Panc1 (cell line): ENCODE measurements around the gene CCNI. TPM values are rescaled to one million over a fixed set of nuclear protein-coding genes. Genes with fewer than 3 reads are reported as not detected.

Source experiments
- ATAC-seq: fragments of 200-7000 bp; cut with Tn5 transposase; 2 replicates; pipeline ENCODE4 v1.9.1; 2020; ENCODE audit warnings: mild to moderate bottlenecking, moderate library complexity
- BruUV-seq: library from RNA; stranded (reverse); fragments of 400-500 nt; replicated peaks from 2 replicates; lab custom pipeline; 2021; lab: Mats Ljungman, UMichigan
- CTCF ChIA-PET: fragments of 300-600 bp; sonication (Branson Sonifier 250); formaldehyde crosslinking; loops from one replicate; lab custom pipeline; 2022; ENCODE audit warnings: antibody characterized with exemption; lab: Charles Lee
- POLR2A ChIA-PET: fragments of 300-600 bp; sonication (Branson Sonifier 250); formaldehyde crosslinking; loops from one replicate; lab custom pipeline; 2022; ENCODE audit warnings: antibody characterized with exemption; lab: Charles Lee
- DNase-seq: peaks from one replicate; pipeline ENCODE4 v3.0.0-alpha.2; 2010; ENCODE audit warnings: low read depth, low spot score
- H3K27ac ChIP-seq: 2 replicates; pipeline ENCODE4 v1.5.1; 2011; ENCODE audit warnings: mild to moderate bottlenecking, low read length, inconsistent platforms
- H3K27me3 ChIP-seq: fragments of 200-500 bp; sonication (Bioruptor generic); 2 replicates; pipeline ENCODE4 v1.6.0; 2014; ENCODE audit warnings: low read length, inconsistent platforms; ENCODE audit not compliant: control insufficient read depth, insufficient read depth
- H3K36me3 ChIP-seq: fragments of 200-500 bp; sonication (Bioruptor generic); 2 replicates; pipeline ENCODE4 v1.5.1; 2014; ENCODE audit warnings: inconsistent platforms, mild to moderate bottlenecking, low read length, moderate library complexity; ENCODE audit not compliant: control insufficient read depth, insufficient read depth
- H3K4me1 ChIP-seq: 2 replicates; pipeline ENCODE4 v1.5.1; 2011; ENCODE audit warnings: inconsistent platforms, mild to moderate bottlenecking, low read length, moderate library complexity; ENCODE audit not compliant: control insufficient read depth, insufficient read depth
- H3K4me3 ChIP-seq, 2 experiments: 2 replicates each; pipeline ENCODE4 v1.5.1; 2011 to 2012; ENCODE audit warnings: low read depth in 2 of 2, low read length in 2 of 2, mild to moderate bottlenecking in 2 of 2, inconsistent platforms in 1 of 2, moderate library complexity in 1 of 2
- H3K9me3 ChIP-seq: fragments of 200-500 bp; sonication (Bioruptor generic); 2 replicates; pipeline ENCODE4 v1.5.1; 2014; ENCODE audit warnings: low read depth, mild to moderate bottlenecking, inconsistent platforms, low read length, moderate library complexity; ENCODE audit not compliant: control insufficient read depth, insufficient read depth
- POLR2AphosphoS5 ChIP-seq: IDR thresholded peaks from 2 replicates; pipeline ENCODE4 v1.6.1; 2012; ENCODE audit warnings: mild to moderate bottlenecking, low read depth, low read length, moderate library complexity
- SIN3A ChIP-seq: IDR thresholded peaks from 2 replicates; pipeline ENCODE4 v1.6.1; 2012; ENCODE audit warnings: low read depth, mild to moderate bottlenecking, low read length, moderate library complexity, borderline replicate concordance; ENCODE audit not compliant: insufficient read depth
- TCF7L2 ChIP-seq: IDR thresholded peaks from 2 replicates; pipeline ENCODE4 v1.6.1; 2011; ENCODE audit warnings: mild to moderate bottlenecking, low read depth, low read length, inconsistent platforms
- in situ Hi-C: cut with HindIII; loops from 2 replicates; pipeline ENCODE4 v1.10.0; 2016; ENCODE audit warnings: low sequenced_read_pairs, low pct_unique_long_range_greater_than_20kb
- intact Hi-C: fragments of 100-400 bp; cut with micrococcal nuclease; formaldehyde crosslinking; loops from one replicate; pipeline ENCODE4 v1.10.0; 2022; ENCODE audit not compliant: unreplicated experiment
- total RNA-seq: library from RNA; stranded (reverse); gene quantifications from one replicate; pipeline ENCODE4 v1.2.1, GENCODE V29; 2021; ENCODE audit not compliant: unreplicated experiment
- TF ChIP-seq, protein P1 (sequence below), 2 experiments: IDR thresholded peaks; 2 replicates each; pipeline ENCODE4 v1.6.1; 2011 to 2012; ENCODE audit warnings: low read depth in 2 of 2, control low read depth in 1 of 2, low read length in 1 of 2, mild to moderate bottlenecking in 1 of 2, moderate library complexity in 1 of 2; ENCODE audit not compliant: insufficient read depth in 1 of 2
- TF ChIP-seq, protein P2 (sequence below): fragments of 450-650 bp; IDR thresholded peaks from 2 replicates; pipeline ENCODE4 v1.5.1; 2017; ENCODE audit warnings: mild to moderate bottlenecking

CCNI gene
- total RNA-seq, 1 experiment from 2014 or later, result 125 TPM

DNA sequence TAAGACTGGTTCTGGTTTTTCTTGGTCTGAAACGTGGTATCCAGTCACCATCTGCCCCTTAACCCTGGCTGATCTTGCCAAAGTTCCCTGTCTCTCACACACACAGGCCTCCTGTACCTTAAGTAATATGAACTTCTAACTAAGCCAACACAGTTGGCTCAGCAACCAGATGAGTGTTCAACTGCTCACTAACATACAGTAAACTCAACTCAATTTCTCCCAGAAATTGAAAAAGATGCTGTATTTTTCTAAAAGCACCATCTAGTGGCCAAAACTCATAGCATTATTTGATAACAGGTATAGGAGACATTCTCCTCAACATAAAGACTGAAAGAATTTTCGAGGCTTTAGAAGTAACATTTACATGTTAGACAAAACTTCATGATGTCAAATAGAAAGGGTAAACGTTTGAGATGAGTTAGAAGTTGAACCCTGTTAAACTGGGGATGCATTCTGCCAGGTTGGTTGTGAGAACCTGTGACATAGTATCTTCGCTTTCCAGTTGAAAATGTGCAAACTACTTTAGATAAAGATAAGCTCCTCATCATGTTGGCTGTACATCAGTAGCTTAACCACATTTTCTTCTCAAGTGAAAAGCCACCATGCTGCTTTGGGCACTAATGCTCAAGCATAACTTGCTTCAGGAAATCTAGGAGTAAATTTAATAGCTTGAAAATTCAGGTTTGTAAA, 31.2 kb downstream of the CCNI start:
- no peak overlapping the region for H3K4me3 ChIP-seq
- no peaks in the 10 kb centered on the region for H3K9me3 ChIP-seq
- in situ Hi-C loops (no loop called here), intact Hi-C loops (loop anchor here (5.0 kb wide), 1 partner anchor 532 kb away; no protein-coding TSS in a partner anchor)
- CTCF ChIA-PET, result interaction anchor here (0.6 kb wide), 2 partner anchors 90 to 199 kb away, joined by 5 to 6 read pairs; no protein-coding TSS in a partner anchor
- H3K27me3 ChIP-seq, result no peaks in the 10 kb centered on the region
- no peaks in the 10 kb centered on the region for H3K4me1 ChIP-seq
- no peak for DNase-seq
- no TSS peak for BruUV-seq
- POLR2A ChIA-PET, result no interaction called here
- ATAC-seq, result peak; percentile 61; the same call in 1 of the 2 replicates
- no peak overlapping the region for H3K27ac ChIP-seq
- peaks cover 2% of the 10 kb centered on the region; the same call in 1 of the 2 replicates for H3K36me3 ChIP-seq
- TF ChIP-seq, protein P1, sequence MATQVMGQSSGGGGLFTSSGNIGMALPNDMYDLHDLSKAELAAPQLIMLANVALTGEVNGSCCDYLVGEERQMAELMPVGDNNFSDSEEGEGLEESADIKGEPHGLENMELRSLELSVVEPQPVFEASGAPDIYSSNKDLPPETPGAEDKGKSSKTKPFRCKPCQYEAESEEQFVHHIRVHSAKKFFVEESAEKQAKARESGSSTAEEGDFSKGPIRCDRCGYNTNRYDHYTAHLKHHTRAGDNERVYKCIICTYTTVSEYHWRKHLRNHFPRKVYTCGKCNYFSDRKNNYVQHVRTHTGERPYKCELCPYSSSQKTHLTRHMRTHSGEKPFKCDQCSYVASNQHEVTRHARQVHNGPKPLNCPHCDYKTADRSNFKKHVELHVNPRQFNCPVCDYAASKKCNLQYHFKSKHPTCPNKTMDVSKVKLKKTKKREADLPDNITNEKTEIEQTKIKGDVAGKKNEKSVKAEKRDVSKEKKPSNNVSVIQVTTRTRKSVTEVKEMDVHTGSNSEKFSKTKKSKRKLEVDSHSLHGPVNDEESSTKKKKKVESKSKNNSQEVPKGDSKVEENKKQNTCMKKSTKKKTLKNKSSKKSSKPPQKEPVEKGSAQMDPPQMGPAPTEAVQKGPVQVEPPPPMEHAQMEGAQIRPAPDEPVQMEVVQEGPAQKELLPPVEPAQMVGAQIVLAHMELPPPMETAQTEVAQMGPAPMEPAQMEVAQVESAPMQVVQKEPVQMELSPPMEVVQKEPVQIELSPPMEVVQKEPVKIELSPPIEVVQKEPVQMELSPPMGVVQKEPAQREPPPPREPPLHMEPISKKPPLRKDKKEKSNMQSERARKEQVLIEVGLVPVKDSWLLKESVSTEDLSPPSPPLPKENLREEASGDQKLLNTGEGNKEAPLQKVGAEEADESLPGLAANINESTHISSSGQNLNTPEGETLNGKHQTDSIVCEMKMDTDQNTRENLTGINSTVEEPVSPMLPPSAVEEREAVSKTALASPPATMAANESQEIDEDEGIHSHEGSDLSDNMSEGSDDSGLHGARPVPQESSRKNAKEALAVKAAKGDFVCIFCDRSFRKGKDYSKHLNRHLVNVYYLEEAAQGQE (IDR thresholded peaks at IDR 0.05; ENCODE audit: insufficient read depth in 1 of 2, low read depth in 2 of 2, low read length in 1 of 2), result no peak
- TF ChIP-seq, protein P2, sequence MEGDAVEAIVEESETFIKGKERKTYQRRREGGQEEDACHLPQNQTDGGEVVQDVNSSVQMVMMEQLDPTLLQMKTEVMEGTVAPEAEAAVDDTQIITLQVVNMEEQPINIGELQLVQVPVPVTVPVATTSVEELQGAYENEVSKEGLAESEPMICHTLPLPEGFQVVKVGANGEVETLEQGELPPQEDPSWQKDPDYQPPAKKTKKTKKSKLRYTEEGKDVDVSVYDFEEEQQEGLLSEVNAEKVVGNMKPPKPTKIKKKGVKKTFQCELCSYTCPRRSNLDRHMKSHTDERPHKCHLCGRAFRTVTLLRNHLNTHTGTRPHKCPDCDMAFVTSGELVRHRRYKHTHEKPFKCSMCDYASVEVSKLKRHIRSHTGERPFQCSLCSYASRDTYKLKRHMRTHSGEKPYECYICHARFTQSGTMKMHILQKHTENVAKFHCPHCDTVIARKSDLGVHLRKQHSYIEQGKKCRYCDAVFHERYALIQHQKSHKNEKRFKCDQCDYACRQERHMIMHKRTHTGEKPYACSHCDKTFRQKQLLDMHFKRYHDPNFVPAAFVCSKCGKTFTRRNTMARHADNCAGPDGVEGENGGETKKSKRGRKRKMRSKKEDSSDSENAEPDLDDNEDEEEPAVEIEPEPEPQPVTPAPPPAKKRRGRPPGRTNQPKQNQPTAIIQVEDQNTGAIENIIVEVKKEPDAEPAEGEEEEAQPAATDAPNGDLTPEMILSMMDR, result peak; percentile 68

DNA sequence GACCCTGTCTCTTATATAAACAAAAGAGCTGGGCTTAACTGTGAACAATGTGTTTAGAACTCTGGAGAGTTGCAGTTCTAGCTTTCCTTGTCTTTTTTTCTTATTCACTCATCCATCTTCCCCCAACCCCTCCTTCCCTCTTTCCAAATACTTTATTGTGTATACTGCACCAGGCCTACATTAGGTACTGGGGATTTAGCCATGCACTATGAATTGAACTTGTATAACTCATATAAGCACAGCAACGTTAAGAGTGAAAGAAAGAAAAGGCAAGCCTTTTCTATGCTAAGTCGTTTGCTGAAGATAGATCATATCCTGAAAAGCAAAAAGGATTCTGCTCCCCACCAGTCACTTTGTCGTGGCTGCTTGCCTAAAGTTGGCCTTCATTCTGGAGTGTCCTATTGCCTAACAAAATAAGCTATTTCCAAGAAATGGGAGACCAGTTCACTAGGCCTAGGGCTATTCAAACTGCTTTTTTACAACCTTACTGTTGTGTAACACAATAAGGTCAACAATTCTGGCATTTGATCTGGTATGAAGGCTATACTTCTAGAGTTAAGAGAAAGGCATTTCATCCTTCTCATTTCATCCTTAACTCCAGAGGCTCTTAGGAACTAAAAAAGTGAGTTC, 32.2 kb downstream of the CCNI start:
- no peaks in the 10 kb centered on the region for H3K9me3 ChIP-seq
- in situ Hi-C loops (no loop called here), intact Hi-C loops (loop anchor here (5.0 kb wide), 1 partner anchor 531 kb away; no protein-coding TSS in a partner anchor)
- no peaks in the 10 kb centered on the region for H3K4me1 ChIP-seq
- no peak overlapping the region for H3K27ac ChIP-seq
- TF ChIP-seq, protein P1 (IDR thresholded peaks at IDR 0.05; ENCODE audit: insufficient read depth in 1 of 2, low read depth in 2 of 2, low read length in 1 of 2), result no peak
- TF ChIP-seq SIN3A (no peak), POLR2AphosphoS5 (no peak), TCF7L2 (no peak)
- TF ChIP-seq, protein P2, result no peak
- DNase-seq, result no peak
- 0 out of 2 replicates have a peak, but pooled peaks cover 2% of the 10 kb centered on the region for H3K36me3 ChIP-seq
- CTCF ChIA-PET, result interaction anchor here (0.5 kb wide), 1 partner anchor 1196 kb away, joined by 6 read pairs; no protein-coding TSS in a partner anchor
- no peaks in the 10 kb centered on the region for H3K27me3 ChIP-seq
- no TSS peak for BruUV-seq
- no peak for ATAC-seq
- no peak overlapping the region for H3K4me3 ChIP-seq
- POLR2A ChIA-PET, result no interaction called here
